Hypothalamus (tissue), 51 donors: Measurements from ENCODE around the gene ATP6V0E2.
A peak's percentile ranks its signal among the peaks of the same experiment; 100 is the strongest.

Source experiments
- DNase-seq, 51 donors: peaks; one replicate each; lab custom pipeline; 2025; lab: John Stamatoyannopoulos, UW

Gene ATP6V0E2

DNA sequence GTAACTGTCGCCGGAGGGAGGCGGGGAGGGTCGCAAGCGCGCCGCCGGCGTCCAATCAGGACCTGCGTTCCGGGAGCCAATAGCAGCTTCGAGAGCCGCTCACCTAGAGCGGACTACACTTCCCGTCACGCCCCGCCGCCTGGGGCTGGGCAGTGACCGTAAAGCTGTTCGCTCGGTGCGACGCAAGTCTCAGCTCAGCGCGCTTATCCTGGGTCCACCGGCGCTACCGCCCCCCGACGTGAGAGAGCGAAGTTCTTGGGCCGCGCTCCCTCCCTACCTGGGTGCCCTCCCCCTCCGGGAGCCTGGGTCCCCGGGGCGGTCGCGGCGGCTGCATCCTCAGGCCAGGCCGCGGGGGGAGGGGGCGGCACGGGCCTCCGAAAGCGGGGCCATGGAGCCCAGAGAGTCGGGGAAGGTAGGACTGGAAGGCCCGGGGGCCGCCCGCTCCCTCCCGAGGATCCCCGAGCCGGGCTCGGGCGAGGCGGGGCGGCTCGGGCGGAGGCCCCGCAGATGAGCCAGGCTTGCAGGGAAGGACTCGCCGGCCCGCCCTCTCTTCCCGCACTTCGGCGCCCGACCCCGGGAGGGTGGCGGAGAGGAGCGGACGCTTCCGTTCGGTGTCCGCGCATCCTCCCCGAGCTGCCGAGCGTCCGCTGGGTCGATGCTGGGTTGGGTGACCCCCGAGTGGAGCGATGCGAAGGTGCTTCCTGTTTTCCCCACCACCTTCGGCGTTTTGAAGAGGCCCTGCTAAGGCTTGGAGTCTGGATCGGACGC, 35.4 kb upstream of the ATP6V0E2 start, which contains the start of gene ZNF862:
Gene ZNF862 (plus strand): TSS at position 152 of the 768 bp plus-strand sequence. CDS start 237 bp downstream, at position 389.
- DNase-seq = peak; percentile 43 to 99 (median 97)

DNA sequence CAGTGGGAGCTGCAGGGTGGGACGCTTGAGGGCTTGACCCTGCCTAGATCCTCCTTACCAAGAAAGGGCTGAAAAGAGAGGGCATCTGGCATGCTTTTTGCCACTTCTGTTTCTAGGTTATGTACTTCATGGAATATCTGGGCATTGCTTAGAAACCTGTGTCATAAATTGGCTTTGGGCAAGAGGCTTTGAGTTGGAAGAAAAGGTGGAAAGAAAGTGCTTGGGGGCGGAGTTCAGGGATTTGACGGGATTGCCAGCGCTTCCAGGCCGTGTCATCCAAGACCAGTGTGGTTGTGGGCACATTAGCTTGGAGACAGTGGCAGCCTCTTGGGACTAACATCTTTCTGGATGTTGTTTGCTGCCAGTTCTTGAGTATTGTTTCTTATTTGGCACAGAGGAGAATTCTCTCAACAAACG, 34.8 kb upstream of the ATP6V0E2 start:
- peak in 2 of 51 donors; percentile 19 to 37 for DNase-seq

DNA sequence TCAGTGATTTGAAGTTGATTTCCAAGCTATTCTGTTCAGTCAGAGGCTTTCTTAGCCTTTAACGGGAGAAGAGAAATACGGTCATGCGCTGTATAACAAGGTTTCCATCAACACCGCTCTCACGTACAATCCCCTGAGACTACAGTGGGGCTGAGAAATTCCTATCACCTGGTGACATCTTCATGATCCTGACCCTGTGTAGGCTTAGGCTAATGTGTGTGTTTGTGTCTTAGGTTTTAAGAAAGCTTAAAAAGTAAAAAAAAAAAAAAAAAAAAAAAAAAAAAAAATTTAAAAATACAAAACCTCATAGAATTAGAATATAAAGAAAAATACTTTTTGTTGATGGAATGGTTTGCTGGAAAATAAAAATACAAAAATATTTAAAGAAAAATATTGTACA, 33.8 kb upstream of the ATP6V0E2 start:
- DNase-seq = no peak

GRCh38 chr7:149843566-149843965, 30.2 kb upstream of the ATP6V0E2 start:
- DNase-seq = no peak

DNA sequence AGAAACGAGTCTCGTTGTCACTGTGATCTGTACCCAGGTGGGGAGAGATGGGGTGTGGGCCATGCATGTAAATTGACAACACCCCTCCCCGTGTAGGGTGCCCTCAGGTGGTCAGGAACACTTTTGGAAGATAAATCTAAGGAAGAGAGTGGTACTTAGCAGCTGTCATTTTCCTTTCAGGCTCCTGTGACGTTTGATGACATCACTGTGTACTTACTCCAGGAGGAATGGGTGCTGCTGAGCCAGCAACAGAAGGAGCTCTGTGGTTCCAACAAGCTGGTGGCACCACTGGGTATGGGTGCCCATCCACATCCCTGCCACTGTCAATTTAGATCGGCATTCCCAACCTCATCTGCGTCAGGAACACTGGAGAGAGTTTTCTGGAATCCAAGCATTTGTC, 29.3 kb upstream of the ATP6V0E2 start:
- no peak for DNase-seq

- no peak for DNase-seq
Measured at GRCh38 chr7:149845257-149845980, 28.4 kb upstream of the ATP6V0E2 start.

DNA sequence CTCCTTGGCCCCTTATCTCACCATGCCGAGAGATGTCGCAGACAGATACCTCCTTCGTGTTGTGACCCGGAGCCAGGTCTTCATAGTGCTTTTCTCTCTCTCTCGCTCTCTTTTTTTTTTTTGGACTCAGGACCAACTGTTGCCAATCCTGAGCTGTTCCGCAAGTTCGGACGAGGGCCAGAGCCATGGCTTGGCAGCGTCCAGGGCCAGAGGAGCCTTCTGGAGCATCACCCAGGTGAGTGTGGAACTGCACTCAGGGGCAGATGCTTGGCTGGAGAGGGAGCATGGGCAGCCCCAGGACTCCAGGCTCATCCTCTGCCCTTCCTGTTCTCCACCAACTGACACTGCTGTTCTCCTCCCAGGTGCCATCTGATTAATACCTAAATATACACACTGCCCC, 27.7 kb upstream of the ATP6V0E2 start:
- DNase-seq = no peak

- DNase-seq = no peak
Measured at GRCh38 chr7:149846436-149847046, 27.2 kb upstream of the ATP6V0E2 start.

- no peak for DNase-seq
Measured at GRCh38 chr7:149849174-149849573, 24.6 kb upstream of the ATP6V0E2 start.

DNA sequence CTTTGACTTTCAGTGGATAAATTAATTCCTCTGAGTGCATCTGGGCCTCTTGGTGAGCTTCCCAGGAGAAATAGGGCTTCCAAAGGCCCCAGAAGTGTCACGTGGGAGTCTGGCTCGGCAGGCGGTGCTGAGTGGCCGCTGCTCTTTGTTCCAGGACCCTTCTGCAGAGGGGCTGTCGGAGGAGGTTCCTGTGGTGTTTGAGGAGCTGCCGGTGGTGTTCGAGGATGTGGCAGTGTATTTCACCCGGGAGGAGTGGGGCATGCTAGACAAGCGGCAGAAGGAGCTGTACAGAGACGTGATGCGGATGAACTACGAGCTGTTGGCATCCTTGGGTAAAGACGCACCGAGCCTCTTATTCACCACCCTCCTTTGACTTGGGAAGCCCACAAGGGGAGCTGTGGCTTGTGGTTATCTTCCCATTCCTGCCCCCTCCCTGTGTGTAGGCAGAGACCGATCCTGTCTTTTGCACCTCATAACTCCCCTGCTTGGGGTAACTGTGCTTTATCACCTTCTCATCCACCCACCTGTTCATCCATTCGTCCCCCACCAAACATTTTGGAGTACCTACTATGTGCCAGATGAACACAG, 23.7 kb upstream of the ATP6V0E2 start:
- DNase-seq = peak in 9 of 51 donors; percentile 17 to 40 (median 26)

- peak in 7 of 51 donors; percentile 7 to 40 (median 25) for DNase-seq
Measured at GRCh38 chr7:149850716-149851115, 23.1 kb upstream of the ATP6V0E2 start.

DNA sequence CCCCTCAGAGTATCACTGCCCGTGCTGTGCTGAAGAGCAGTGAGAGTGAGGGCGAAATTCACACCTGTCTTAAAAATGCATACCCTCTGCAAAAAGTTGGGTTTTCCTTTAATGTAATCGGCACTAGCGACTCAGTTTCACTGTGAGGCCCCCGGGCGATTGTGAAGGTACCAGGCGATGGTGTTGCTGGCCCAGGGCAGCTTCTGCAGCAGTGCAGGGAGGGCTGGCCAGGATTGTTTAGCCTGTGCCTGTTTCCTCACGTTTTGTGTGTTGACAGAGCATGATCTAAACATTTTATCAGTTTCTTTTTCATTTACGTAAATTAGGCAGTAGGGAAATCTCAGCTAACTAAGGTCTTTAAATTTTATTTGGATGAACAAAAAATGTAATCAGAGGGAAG, 22.3 kb upstream of the ATP6V0E2 start:
- no peak for DNase-seq

DNA sequence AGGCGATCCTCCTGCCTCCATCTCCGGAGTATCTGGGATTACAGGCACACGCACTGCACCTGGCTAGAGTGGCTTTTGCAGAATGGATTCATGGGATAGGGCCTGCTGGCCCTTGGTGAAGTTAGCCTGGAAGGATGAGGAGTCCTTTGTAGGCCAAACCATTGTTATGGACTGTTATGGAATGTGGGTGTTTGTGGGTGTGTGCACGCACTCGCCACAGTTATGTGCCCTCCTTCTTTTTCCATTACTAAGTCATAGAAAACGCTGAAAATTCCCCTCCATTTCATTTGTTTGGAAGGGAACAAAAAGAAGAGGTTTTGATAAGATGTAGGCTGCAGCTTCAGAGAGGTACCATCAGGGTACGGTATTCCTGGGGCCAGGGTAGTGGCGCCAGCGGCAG, 20.6 kb upstream of the ATP6V0E2 start:
- no peak for DNase-seq

- peak in 24 of 51 donors; percentile 23 to 63 (median 44) for DNase-seq
Measured at GRCh38 chr7:149854611-149855360, 19.0 kb upstream of the ATP6V0E2 start.

GRCh38 chr7:149855361-149856305, 18.1 kb upstream of the ATP6V0E2 start:
- peak in 1 of 51 donors; percentile 13 for DNase-seq

- no peak for DNase-seq
Measured at GRCh38 chr7:149856583-149856982, 17.2 kb upstream of the ATP6V0E2 start.

DNA sequence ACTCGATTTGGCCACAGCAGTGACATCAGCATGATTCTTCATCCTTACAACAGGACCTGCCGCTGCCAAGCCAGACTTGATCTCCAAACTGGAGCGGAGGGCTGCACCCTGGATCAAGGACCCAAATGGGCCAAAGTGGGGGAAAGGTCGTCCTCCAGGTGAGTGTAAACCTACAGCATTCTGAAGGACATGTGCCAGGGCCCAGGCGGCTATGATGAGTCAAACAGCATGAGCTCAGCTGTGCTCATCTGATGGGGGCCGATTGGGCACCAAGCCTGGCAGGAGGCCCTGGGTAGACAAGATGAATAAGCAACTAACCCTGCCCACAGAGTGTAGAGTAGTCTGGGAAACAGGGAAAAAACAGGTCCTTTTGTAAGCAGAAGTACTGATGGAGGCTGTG, 14.4 kb upstream of the ATP6V0E2 start:
- DNase-seq = no peak

GRCh38 chr7:149859876-149860275, 13.9 kb upstream of the ATP6V0E2 start:
- no peak for DNase-seq
